Neural crest cell (in vitro differentiated cells): ENCODE results near the gene PRTFDC1. TPM values are rescaled to one million over a fixed set of nuclear protein-coding genes. Genes with fewer than 3 reads are reported as not detected.

Source experiments
- DNase-seq: peaks from one replicate; pipeline ENCODE4 v3.0.0; 2021; ENCODE audit warnings: low read depth, mixed read lengths, low spot score
- H3K27ac Mint-ChIP-seq: one replicate; pipeline ENCODE4 v1.8.0; 2021; ENCODE audit warnings: mild to moderate bottlenecking, mixed read lengths; ENCODE audit not compliant: unreplicated experiment
- H3K27me3 Mint-ChIP-seq: 2 replicates; pipeline ENCODE4 v1.8.0; 2021; ENCODE audit warnings: low read depth, mild to moderate bottlenecking, mixed read lengths
- H3K36me3 Mint-ChIP-seq: 2 replicates; pipeline ENCODE4 v1.8.0; 2021; ENCODE audit warnings: low read depth, mild to moderate bottlenecking, mixed read lengths
- H3K4me1 Mint-ChIP-seq: 2 replicates; pipeline ENCODE4 v1.8.0; 2021; ENCODE audit warnings: mixed read lengths
- H3K4me3 Mint-ChIP-seq: one replicate; pipeline ENCODE4 v1.8.0; 2021; ENCODE audit warnings: mild to moderate bottlenecking, mixed read lengths
- H3K9me3 Mint-ChIP-seq: 2 replicates; pipeline ENCODE4 v1.8.0; 2021; ENCODE audit warnings: mixed read lengths
- CTCF ChIP-seq: fragments of 200-600 bp; sonication (generic); conservative IDR thresholded peaks from 2 replicates; pipeline ENCODE4 v1.5.0; 2021; ENCODE audit warnings: antibody characterized with exemption, mild to moderate bottlenecking
- total RNA-seq: library from RNA; stranded (reverse); gene quantifications from 2 replicates; pipeline ENCODE4 v1.2.1, GENCODE V29; 2021

The PRTFDC1 gene
- total RNA-seq, 1 donor from 2014 or later: 26.7 TPM

- no peak for TF ChIP-seq CTCF
- Mint-ChIP-seq H3K4me3 (no peak overlapping the region), H3K4me1 (peaks cover 4% of the 10 kb centered on the region), H3K27ac (peak overlapping the region; percentile 45), H3K36me3 (peaks cover 18% of the 10 kb centered on the region), H3K9me3 (peaks cover 3% of the 10 kb centered on the region), H3K27me3 (no peaks in the 10 kb centered on the region)
- no peak for DNase-seq
Observed at GRCh38 chr10:24908793-24909423, 43.5 kb downstream of the PRTFDC1 start.

GRCh38 chr10:24907956-24908355, 44.5 kb downstream of the PRTFDC1 start:
- Mint-ChIP-seq H3K27me3 (no peaks in the 10 kb centered on the region), H3K36me3 (peaks cover 18% of the 10 kb centered on the region)
- DNase-seq: no peak

GRCh38 chr10:24906372-24906771, 46.0 kb downstream of the PRTFDC1 start:
- H3K4me3 Mint-ChIP-seq: no peak overlapping the region
- no peaks in the 10 kb centered on the region for H3K27me3 Mint-ChIP-seq
- H3K36me3 Mint-ChIP-seq: peaks cover 13% of the 10 kb centered on the region
- peaks cover 7% of the 10 kb centered on the region for H3K4me1 Mint-ChIP-seq
- no peak for TF ChIP-seq CTCF
- H3K9me3 Mint-ChIP-seq: no peaks in the 10 kb centered on the region
- no peak for DNase-seq
- H3K27ac Mint-ChIP-seq: no peak overlapping the region

More at GRCh38 chr10:24907956-24908355, 44.5 kb downstream of the PRTFDC1 start:
- Mint-ChIP-seq H3K4me1 (peaks cover 4% of the 10 kb centered on the region), H3K4me3 (no peak overlapping the region), H3K9me3 (peaks cover 3% of the 10 kb centered on the region), H3K27ac (no peak overlapping the region)
- no peak for TF ChIP-seq CTCF

GRCh38 chr10:24904824-24905223, 47.6 kb downstream of the PRTFDC1 start:
- no peaks in the 10 kb centered on the region for H3K9me3 Mint-ChIP-seq
- H3K4me1 Mint-ChIP-seq: peaks cover 7% of the 10 kb centered on the region
- TF ChIP-seq CTCF: no peak
- peaks cover 13% of the 10 kb centered on the region for H3K36me3 Mint-ChIP-seq
- H3K27ac Mint-ChIP-seq: no peak overlapping the region
- DNase-seq: no peak
- H3K4me3 Mint-ChIP-seq: no peak overlapping the region
- H3K27me3 Mint-ChIP-seq: no peaks in the 10 kb centered on the region

GRCh38 chr10:24902400-24902728, 50.0 kb downstream of the PRTFDC1 start:
- H3K4me1 Mint-ChIP-seq: peaks cover 4% of the 10 kb centered on the region
- H3K27ac Mint-ChIP-seq: no peak overlapping the region

More at GRCh38 chr10:24902400-24902728, 50.0 kb downstream of the PRTFDC1 start:
- no peak for TF ChIP-seq CTCF
- peaks cover 13% of the 10 kb centered on the region for H3K36me3 Mint-ChIP-seq
- DNase-seq: no peak
- no peaks in the 10 kb centered on the region for H3K27me3 Mint-ChIP-seq
- H3K4me3 Mint-ChIP-seq: no peak overlapping the region
- H3K9me3 Mint-ChIP-seq: no peaks in the 10 kb centered on the region
